MM.1S (cell line): Measurements from ENCODE around the gene EFNA2.

Experiments used
- CTCF ChIP-seq: fragments of 300-600 bp; sonication (generic); IDR thresholded peaks from 2 replicates; pipeline ENCODE4 v1.5.1; 2016; ENCODE audit warnings: antibody characterized with exemption, low read length, mixed read lengths
- EZH2 ChIP-seq: fragments of 300-600 bp; sonication (generic); optimal IDR thresholded peaks from 2 replicates; pipeline ENCODE3; 2017; ENCODE audit warnings: low read depth, mild to moderate bottlenecking, antibody characterized with exemption, low read length, mixed read lengths
- EZH2phosphoT487 ChIP-seq: fragments of 300-600 bp; sonication (generic); IDR thresholded peaks from 2 replicates; pipeline ENCODE4 v1.6.1; 2018; ENCODE audit warnings: antibody characterized with exemption, low read length

- TF ChIP-seq EZH2 (no peak), CTCF (no peak), EZH2phosphoT487 (no peak)
Measured at GRCh38 chr19:1252821-1253513, 32.7 kb upstream of the EFNA2 start.
